ENCODE results near the gene FADS1. TPM values are rescaled to one million over a fixed set of nuclear protein-coding genes. Genes with fewer than 3 reads are reported as not detected.

Gene FADS1
- total RNA-seq, 1 experiment from 2014 or later, result 116 TPM

Other genes with a start within 250 kb of the FADS1 start
- 32.8 and 33.5 TPM in 2 replicates for gene SYT7, start 235.9 kb downstream of the FADS1 start, total RNA-seq (2022)
- 9.4 and 9.5 TPM in 2 replicates for gene DAGLA, start 136.6 kb downstream of the FADS1 start, total RNA-seq (2022)
- 165 and 169 TPM in 2 replicates for gene MYRF, start 64.4 kb downstream of the FADS1 start, total RNA-seq (2022)
- 190 and 197 TPM in 2 replicates for gene TMEM258, start 24.4 kb downstream of the FADS1 start, total RNA-seq (2022)
- gene FEN1, start 24.1 kb downstream of the FADS1 start, total RNA-seq (2022), result 83.4 and 86.1 TPM in 2 replicates
- 30.6 and 36.3 TPM in 2 replicates for gene FADS2, start 11.3 kb upstream of the FADS1 start, total RNA-seq (2022)
- gene FADS3, start 74.5 kb upstream of the FADS1 start, total RNA-seq (2022), result 26.1 and 32.7 TPM in 2 replicates
- 8.3 and 10.6 TPM in 2 replicates for gene RAB3IL1, start 100.6 kb upstream of the FADS1 start, total RNA-seq (2022)
- gene BEST1, start 133.3 kb upstream of the FADS1 start, total RNA-seq (2022), result 4.7 and 6.7 TPM in 2 replicates
- 1,282 and 1,565 TPM in 2 replicates for gene FTH1, start 150.6 kb upstream of the FADS1 start, total RNA-seq (2022)

Data from Caco-2 (cell line).